Gastroesophageal sphincter (tissue), 3 donors: ENCODE measurements around the gene COL6A2.
A peak's percentile ranks its signal among the peaks of the same experiment; 100 is the strongest.

Source experiments
- CTCF ChIP-seq, 4 experiments: fragments of 200-600 bp in 2 of 4; fragments of 450-650 bp in 2 of 4; sonication (generic) in 1 of 4; IDR thresholded peaks; one replicate each; pipeline ENCODE4 v1.5.1; 2017 to 2019; ENCODE audit warnings: antibody characterized with exemption in 4 of 4, mild to moderate bottlenecking in 2 of 4, moderate library complexity in 2 of 4
- POLR2A ChIP-seq, 2 donors: fragments of 450-650 bp; IDR thresholded peaks; one replicate each; pipeline ENCODE4 v1.6.1; 2017; ENCODE audit warnings: antibody characterized with exemption in 2 of 2, mild to moderate bottlenecking in 2 of 2, moderate library complexity in 1 of 2
- POLR2AphosphoS5 ChIP-seq: sonication (generic); formaldehyde crosslinking; IDR thresholded peaks from one replicate; pipeline ENCODE4 v1.6.1; 2017; ENCODE audit warnings: antibody characterized with exemption

DNA sequence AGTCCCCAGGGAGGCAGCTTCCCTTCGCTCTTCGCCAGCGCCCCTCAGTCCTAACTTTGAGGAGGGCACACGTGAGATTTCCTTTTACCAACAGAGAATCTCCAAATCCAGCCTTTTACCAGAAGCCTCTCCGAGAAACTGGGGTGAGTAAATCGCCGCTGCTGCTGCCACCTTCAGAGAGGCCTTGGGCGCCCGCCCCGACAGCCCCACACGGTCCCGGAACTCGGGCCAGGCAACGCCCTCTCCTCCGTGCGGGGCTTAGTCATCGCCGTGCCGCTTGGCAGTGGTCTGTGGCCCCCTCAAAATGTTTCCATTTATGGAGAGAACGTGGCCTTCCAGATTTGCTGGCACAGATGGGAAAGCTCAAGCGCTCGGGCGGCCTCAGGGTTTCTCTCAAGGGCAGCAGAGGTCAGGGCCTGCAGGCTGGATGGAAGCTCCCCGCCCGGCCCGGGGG is 41.4 kb upstream of the COL6A2 start:
- TF ChIP-seq CTCF (IDR thresholded peaks at IDR 0.05) (peak in 1 of 4 experiments; percentile 18), POLR2A (IDR thresholded peaks at IDR 0.05) (peak; percentile 70 to 71), POLR2AphosphoS5 (peak; percentile 95)
